SK-N-SH (cell line): ENCODE data around the gene CD72.

ENCODE experiments used
- CHD2 ChIP-seq: fragments of 150-350 bp; IDR thresholded peaks from 2 replicates; pipeline ENCODE4 v1.6.1; 2018; ENCODE audit warnings: low read length; ENCODE audit not compliant: partially characterized antibody
- ELF1 ChIP-seq: IDR thresholded peaks from 2 replicates; pipeline ENCODE4 v1.4.0; 2012
- FOXJ3 ChIP-seq: sonication (generic); formaldehyde crosslinking; IDR thresholded peaks from 2 replicates; pipeline ENCODE4 v1.5.1; 2020; ENCODE audit warnings: mild to moderate bottlenecking, missing genetic modification reagents
- GABPA ChIP-seq: IDR thresholded peaks from 2 replicates; pipeline ENCODE4 v1.4.0; 2012; ENCODE audit warnings: low read depth, mild to moderate bottlenecking
- JUND ChIP-seq: IDR thresholded peaks from 2 replicates; pipeline ENCODE4 v1.4.0; 2012
- MXI1 ChIP-seq: IDR thresholded peaks from 2 replicates; pipeline ENCODE4 v1.6.1; 2012; ENCODE audit warnings: mild to moderate bottlenecking, low read depth, low read length, improper control_type of control experiment
- NFIC ChIP-seq: IDR thresholded peaks from 2 replicates; pipeline ENCODE4 v1.4.0; 2012; ENCODE audit warnings: borderline replicate concordance
- POLR2AphosphoS5 ChIP-seq: IDR thresholded peaks from 2 replicates; pipeline ENCODE4 v1.6.1; 2012; ENCODE audit warnings: low read depth, low read length
- RAD21 ChIP-seq: IDR thresholded peaks from 2 replicates; pipeline ENCODE4 v1.6.1; 2012; ENCODE audit warnings: mild to moderate bottlenecking, low read length
- REST ChIP-seq: IDR thresholded peaks from 2 replicates; pipeline ENCODE4 v1.6.1; 2012; ENCODE audit warnings: mild to moderate bottlenecking, low read depth, low read length, moderate library complexity
- TAF1 ChIP-seq: IDR thresholded peaks from 2 replicates; pipeline ENCODE4 v1.6.1; 2012; ENCODE audit warnings: low read depth, mild to moderate bottlenecking, low read length, moderate library complexity, borderline replicate concordance
- TF ChIP-seq, protein P1 (sequence below): fragments of 200-600 bp; sonication (generic); IDR thresholded peaks from 2 replicates; pipeline ENCODE4 v1.6.1; 2017; ENCODE audit warnings: antibody characterized with exemption, mild to moderate bottlenecking, moderate library complexity
- TF ChIP-seq, protein P2 (sequence below): fragments of 150-350 bp; IDR thresholded peaks from 2 replicates; pipeline ENCODE4 v1.6.1; 2016; ENCODE audit warnings: mild to moderate bottlenecking, low read depth, low read length

DNA sequence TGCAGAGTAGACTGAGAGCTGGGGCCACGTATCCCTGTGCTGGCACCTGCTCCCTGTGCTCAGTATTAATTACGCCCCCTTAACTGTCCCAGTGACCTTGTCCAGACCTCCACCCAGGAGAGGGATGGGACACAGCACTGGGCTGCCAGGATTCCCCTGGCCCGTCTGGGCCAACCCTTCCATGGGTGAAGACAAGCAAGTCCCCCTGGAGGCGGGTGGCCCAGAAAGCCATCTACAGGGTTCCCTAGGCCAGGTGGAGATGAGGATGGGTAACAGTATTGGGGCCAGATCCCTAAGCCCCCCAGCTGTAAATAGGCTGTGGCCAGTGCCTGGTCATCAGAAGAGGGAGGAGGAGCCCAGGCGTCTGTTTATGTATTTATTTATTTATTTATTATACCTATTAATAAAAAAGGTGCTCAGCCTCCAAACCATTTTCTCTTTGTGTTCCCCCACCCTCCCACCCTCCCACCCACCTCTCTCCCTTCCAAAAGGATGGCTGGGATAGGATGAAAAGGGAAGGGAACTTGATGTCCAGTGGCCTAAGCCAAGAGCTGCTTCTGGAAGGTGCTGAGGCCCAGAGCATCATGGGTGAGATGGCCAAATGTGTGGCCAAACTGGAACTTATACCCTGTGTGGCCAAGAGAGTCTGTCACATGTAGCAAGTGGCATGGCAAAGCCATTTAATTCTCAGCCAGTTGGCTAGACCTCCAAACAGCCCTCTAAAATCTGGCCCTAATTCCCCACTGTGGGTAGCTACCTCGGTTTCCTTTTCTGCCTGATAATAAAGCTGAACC lies 56.5 kb downstream of the CD72 start:
- TF ChIP-seq RAD21 (no peak), POLR2AphosphoS5 (no peak), MXI1 (no peak), NFIC (no peak), REST (no peak), JUND (no peak), ELF1 (no peak), TAF1 (no peak), GABPA (no peak), CHD2 (no peak), FOXJ3 (CRISPR knock-in tag) (no peak)
- TF ChIP-seq, protein P1, sequence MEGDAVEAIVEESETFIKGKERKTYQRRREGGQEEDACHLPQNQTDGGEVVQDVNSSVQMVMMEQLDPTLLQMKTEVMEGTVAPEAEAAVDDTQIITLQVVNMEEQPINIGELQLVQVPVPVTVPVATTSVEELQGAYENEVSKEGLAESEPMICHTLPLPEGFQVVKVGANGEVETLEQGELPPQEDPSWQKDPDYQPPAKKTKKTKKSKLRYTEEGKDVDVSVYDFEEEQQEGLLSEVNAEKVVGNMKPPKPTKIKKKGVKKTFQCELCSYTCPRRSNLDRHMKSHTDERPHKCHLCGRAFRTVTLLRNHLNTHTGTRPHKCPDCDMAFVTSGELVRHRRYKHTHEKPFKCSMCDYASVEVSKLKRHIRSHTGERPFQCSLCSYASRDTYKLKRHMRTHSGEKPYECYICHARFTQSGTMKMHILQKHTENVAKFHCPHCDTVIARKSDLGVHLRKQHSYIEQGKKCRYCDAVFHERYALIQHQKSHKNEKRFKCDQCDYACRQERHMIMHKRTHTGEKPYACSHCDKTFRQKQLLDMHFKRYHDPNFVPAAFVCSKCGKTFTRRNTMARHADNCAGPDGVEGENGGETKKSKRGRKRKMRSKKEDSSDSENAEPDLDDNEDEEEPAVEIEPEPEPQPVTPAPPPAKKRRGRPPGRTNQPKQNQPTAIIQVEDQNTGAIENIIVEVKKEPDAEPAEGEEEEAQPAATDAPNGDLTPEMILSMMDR: no peak
- TF ChIP-seq, protein P2, sequence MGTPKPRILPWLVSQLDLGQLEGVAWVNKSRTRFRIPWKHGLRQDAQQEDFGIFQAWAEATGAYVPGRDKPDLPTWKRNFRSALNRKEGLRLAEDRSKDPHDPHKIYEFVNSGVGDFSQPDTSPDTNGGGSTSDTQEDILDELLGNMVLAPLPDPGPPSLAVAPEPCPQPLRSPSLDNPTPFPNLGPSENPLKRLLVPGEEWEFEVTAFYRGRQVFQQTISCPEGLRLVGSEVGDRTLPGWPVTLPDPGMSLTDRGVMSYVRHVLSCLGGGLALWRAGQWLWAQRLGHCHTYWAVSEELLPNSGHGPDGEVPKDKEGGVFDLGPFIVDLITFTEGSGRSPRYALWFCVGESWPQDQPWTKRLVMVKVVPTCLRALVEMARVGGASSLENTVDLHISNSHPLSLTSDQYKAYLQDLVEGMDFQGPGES: no peak
